OCI-LY7 (cell line): ENCODE data around the gene ALKBH2.

ENCODE experiments used
- CTCF ChIP-seq: fragments of 200-600 bp; sonication (generic); conservative IDR thresholded peaks from 2 replicates; pipeline ENCODE4 v1.5.1; 2014; ENCODE audit warnings: mild to moderate bottlenecking, antibody characterized with exemption, low read length, moderate library complexity, mixed read lengths
- EZH2phosphoT487 ChIP-seq: fragments of 200-600 bp; sonication (generic); IDR thresholded peaks from 2 replicates; pipeline ENCODE4 v1.6.1; 2018; ENCODE audit warnings: low read depth, borderline replicate concordance, mild to moderate bottlenecking, mixed run types, antibody characterized with exemption, low read length, moderate library complexity, mixed read lengths

GRCh38 chr12:109127533-109128242 is 34.4 kb upstream of the ALKBH2 start:
- no peak for TF ChIP-seq CTCF
- TF ChIP-seq EZH2phosphoT487 = no peak
